IMR-90 (cell line): Measurements from ENCODE around the gene TCEAL3. TPM values are rescaled to one million over a fixed set of nuclear protein-coding genes. Genes with fewer than 3 reads are reported as not detected.

ENCODE experiments used
- ATAC-seq: fragments of 200-7000 bp; cut with Tn5 transposase; 2 replicates; pipeline ENCODE4 v1.9.1; 2020; ENCODE audit warnings: low read depth, mild to moderate bottlenecking, moderate library complexity
- BruUV-seq: library from RNA; stranded (reverse); fragments of 400-500 nt; replicated peaks from 2 replicates; lab custom pipeline; 2021; lab: Mats Ljungman, UMichigan
- CTCF ChIA-PET: fragments of 300-600 bp; formaldehyde crosslinking; extraction: SDS; loops from one replicate; lab custom pipeline; 2021; ENCODE audit warnings: antibody characterized with exemption; lab: Yijun Ruan, JAX
- POLR2A ChIA-PET: fragments of 300-600 bp; sonication (Branson Sonifier 250); formaldehyde crosslinking; loops from one replicate; lab custom pipeline; 2022; ENCODE audit warnings: antibody characterized with exemption; ENCODE audit not compliant: unreplicated experiment; lab: Charles Lee
- DNase-seq: peaks from one replicate; pipeline ENCODE4 v3.0.0; 2013
- H2AFZ ChIP-seq: replicated peaks from 2 replicates; pipeline ENCODE3; 2013; ENCODE audit warnings: low read length, mild to moderate bottlenecking; ENCODE audit not compliant: poor library complexity
- H2AK5ac ChIP-seq: 2 replicates; pipeline ENCODE4 v1.6.1; 2013; ENCODE audit warnings: low read depth, low read length, inconsistent platforms
- H2AK9ac ChIP-seq: replicated peaks from 2 replicates; pipeline ENCODE3; 2013; ENCODE audit warnings: mild to moderate bottlenecking, low read depth, low read length, moderate library complexity; ENCODE audit not compliant: poor library complexity
- H2BK120ac ChIP-seq: 2 replicates; pipeline ENCODE4 v1.6.1; 2013; ENCODE audit warnings: low read depth, low read length, inconsistent platforms
- H2BK15ac ChIP-seq: 3 replicates; pipeline ENCODE4 v1.6.1; 2013; ENCODE audit warnings: low read depth, low read length, inconsistent platforms
- H2BK20ac ChIP-seq: 2 replicates; pipeline ENCODE4 v1.6.1; 2013; ENCODE audit warnings: low read depth, mild to moderate bottlenecking, inconsistent platforms, low read length, moderate library complexity
- H2BK5ac ChIP-seq: 2 replicates; pipeline ENCODE4 v1.6.1; 2013; ENCODE audit warnings: mild to moderate bottlenecking, low read depth, low read length, inconsistent platforms; ENCODE audit not compliant: poor library complexity, severe bottlenecking
- H3K14ac ChIP-seq: replicated peaks from 2 replicates; pipeline ENCODE4 v1.6.1; 2013; ENCODE audit warnings: low read depth, low read length, inconsistent platforms
- H3K18ac ChIP-seq: 2 replicates; pipeline ENCODE4 v1.6.1; 2013; ENCODE audit warnings: low read depth, low read length, control low read depth
- H3K23ac ChIP-seq: 2 replicates; pipeline ENCODE4 v1.6.1; 2013; ENCODE audit warnings: low read depth, low read length, inconsistent platforms
- H3K27ac ChIP-seq: 2 replicates; pipeline ENCODE4 v1.5.1; 2013; ENCODE audit warnings: mild to moderate bottlenecking, control low read depth, low read length; ENCODE audit not compliant: insufficient read depth
- H3K27me3 ChIP-seq: 2 replicates; pipeline ENCODE4 v1.6.1; 2013; ENCODE audit warnings: low read length; ENCODE audit not compliant: control insufficient read depth, insufficient read depth
- H3K36me3 ChIP-seq: 2 replicates; pipeline ENCODE4 v1.6.1; 2013; ENCODE audit warnings: low read length, mixed read lengths; ENCODE audit not compliant: control insufficient read depth, insufficient read depth
- H3K4ac ChIP-seq: 2 replicates; pipeline ENCODE4 v1.6.1; 2013; ENCODE audit warnings: low read depth, low read length, inconsistent platforms
- H3K4me1 ChIP-seq: 2 replicates; pipeline ENCODE4 v1.6.1; 2013; ENCODE audit warnings: low read length, mixed read lengths; ENCODE audit not compliant: control insufficient read depth, insufficient read depth
- H3K4me2 ChIP-seq: 2 replicates; pipeline ENCODE4 v1.6.1; 2013; ENCODE audit warnings: low read depth, mild to moderate bottlenecking, control low read depth, low read length, moderate library complexity
- H3K4me3 ChIP-seq: 2 replicates; pipeline ENCODE4 v1.5.1; 2013; ENCODE audit warnings: low read depth, mild to moderate bottlenecking, control low read depth, low read length, moderate library complexity; ENCODE audit not compliant: insufficient read depth
- H3K56ac ChIP-seq: 2 replicates; pipeline ENCODE4 v1.6.1; 2013; ENCODE audit warnings: low read length, inconsistent platforms; ENCODE audit not compliant: insufficient read depth; ENCODE audit errors: extremely low read depth
- H3K79me1 ChIP-seq, 2 experiments: 2 replicates each; pipeline ENCODE4 v1.6.1; 2013; ENCODE audit warnings: low read length in 2 of 2, inconsistent platforms in 1 of 2, low read depth in 1 of 2
- H3K9ac ChIP-seq: 2 replicates; pipeline ENCODE4 v1.6.1; 2013; ENCODE audit warnings: low read depth, low read length, control low read depth
- H3K9me1 ChIP-seq: 2 replicates; pipeline ENCODE4 v1.6.1; 2013; ENCODE audit warnings: low read length, inconsistent platforms; ENCODE audit not compliant: insufficient read depth
- H3K9me3 ChIP-seq: 2 replicates; pipeline ENCODE4 v1.6.1; 2013; ENCODE audit warnings: low read length; ENCODE audit not compliant: control insufficient read depth, insufficient read depth
- H4K20me1 ChIP-seq: 2 replicates; pipeline ENCODE4 v1.6.1; 2013; ENCODE audit warnings: low read length, inconsistent platforms; ENCODE audit not compliant: insufficient read depth
- H4K5ac ChIP-seq: 2 replicates; pipeline ENCODE4 v1.6.1; 2013; ENCODE audit warnings: mild to moderate bottlenecking, low read depth, low read length, control low read depth
- H4K8ac ChIP-seq, 2 experiments: 2 replicates each; pipeline ENCODE4 v1.6.1; 2013; ENCODE audit warnings: low read depth in 2 of 2, low read length in 2 of 2, control low read depth in 1 of 2, inconsistent platforms in 1 of 2
- H4K91ac ChIP-seq: 2 replicates; pipeline ENCODE4 v1.6.1; 2013; ENCODE audit warnings: low read depth, low read length, inconsistent platforms; ENCODE audit not compliant: insufficient read depth
- BHLHE40 ChIP-seq: fragments of 150-350 bp; IDR thresholded peaks from 2 replicates; pipeline ENCODE4 v1.6.1; 2016; ENCODE audit warnings: mild to moderate bottlenecking, low read depth, low read length
- FOS ChIP-seq: fragments of 150-350 bp; IDR thresholded peaks from 2 replicates; pipeline ENCODE4 v1.6.1; 2016; ENCODE audit warnings: low read depth, low read length
- MAFK ChIP-seq: IDR thresholded peaks from 2 replicates; pipeline ENCODE4 v1.6.1; 2012; ENCODE audit warnings: low read depth, low read length, improper control_type of control experiment
- POLR2A ChIP-seq: IDR thresholded peaks from 2 replicates; pipeline ENCODE4 v1.6.1; 2012; ENCODE audit warnings: mild to moderate bottlenecking, low read depth, low read length
- SMC3 ChIP-seq: fragments of 150-350 bp; IDR thresholded peaks from 2 replicates; pipeline ENCODE4 v1.6.1; 2016; ENCODE audit warnings: low read depth, mild to moderate bottlenecking, antibody characterized with exemption, low read length, moderate library complexity
- WGBS, 2 experiments: methylation state at CpG; one replicate each; pipeline versions ENCODE4 v1.1.5 to v1.1.7; 2013; ENCODE audit warnings: missing lambda C conversion rate in 2 of 2; ENCODE audit not compliant: insufficient read length in 1 of 2; ENCODE audit errors: extremely low coverage in 2 of 2; 5-methylcytosine and 5-hydroxymethylcytosine counted together
- dilution Hi-C: fragments of 300-500 bp; cut with HindIII; formaldehyde crosslinking; loops from one replicate; pipeline ENCODE4 v1.14.3; 2018; ENCODE audit warnings: low sequenced_read_pairs; ENCODE audit not compliant: unreplicated experiment
- in situ Hi-C: fragments of 300-500 bp; cut with MboI; formaldehyde crosslinking; loops from 3 replicates; pipeline ENCODE4 v1.14.3; 2019; ENCODE audit warnings: low sequenced_read_pairs, inconsistent platforms, mixed read lengths
- intact Hi-C: fragments of 100-400 bp; cut with micrococcal nuclease; formaldehyde crosslinking; loops from 2 replicates; pipeline ENCODE4 v1.10.0; 2022
- polyA plus RNA-seq, 3 experiments: library from polyadenylated mRNA; depleted of rRNA; stranded (reverse); fragments of >200 nt; gene quantifications; 2 replicates each; pipeline ENCODE4 v1.2.3, GENCODE V29; 2012; ENCODE audit warnings: low replicate concordance in 1 of 3
- total RNA-seq: library from RNA; depleted of rRNA; stranded (reverse); fragments of >200 nt; gene quantifications from 2 replicates; pipeline ENCODE4 v1.2.3, GENCODE V29; 2012

Gene TCEAL3
- total and polyA plus RNA-seq, 2 of the 4 experiments (the other 2 are of a cell fraction): 3.2 to 24.2 TPM

GRCh38 chrX:103560256-103560655, 47.5 kb upstream of the TCEAL3 start:
- Histone ChIP-seq H2BK20ac (no peak overlapping the region), H3K4ac (no peak overlapping the region), H3K9me3 (no peaks in the 10 kb centered on the region), H3K23ac (no peak overlapping the region), H2BK5ac (no peak overlapping the region), H2AK9ac (no peak overlapping the region), H3K27me3 (no peaks in the 10 kb centered on the region), H4K91ac (no peak overlapping the region), H3K9me1 (no peaks in the 10 kb centered on the region), H3K9ac (no peak overlapping the region), H3K56ac (no peak overlapping the region), H3K4me3 (no peak overlapping the region), H3K4me2 (no peak overlapping the region), H3K4me1 (no peaks in the 10 kb centered on the region), H2AK5ac (no peak overlapping the region), H2AFZ (no peak overlapping the region), H4K20me1 (no peaks in the 10 kb centered on the region), H2BK120ac (no peak overlapping the region), H4K5ac (no peak overlapping the region), H4K8ac (no peak overlapping the region), H3K79me1 (no peaks in the 10 kb centered on the region), H2BK15ac (no peak overlapping the region), H3K14ac (no peak overlapping the region), H3K18ac (no peak overlapping the region), H3K27ac (no peak overlapping the region), H3K36me3 (no peaks in the 10 kb centered on the region)
- POLR2A ChIA-PET: no interaction called here
- ATAC-seq: no peak
- no peak for DNase-seq
- in situ Hi-C loops (no loop called here), dilution Hi-C loops (no loop called here), intact Hi-C loops (no loop called here)
- TF ChIP-seq POLR2A (no peak), SMC3 (no peak), MAFK (no peak), BHLHE40 (no peak), FOS (no peak)
- WGBS, 2 experiments: no CpG with 5 or more reads among the region's 1 CpG
- no TSS peak for BruUV-seq
- CTCF ChIA-PET: no interaction called here
